HL-60 (cell line): ENCODE data around the gene CDC42BPA.

Source experiments
- DNase-seq, 2 experiments: peaks; one replicate each; pipeline ENCODE4 v3.0.0-alpha.2; 2010 to 2020; ENCODE audit warnings: low read depth in 1 of 2, low spot score in 1 of 2
- H3K27ac ChIP-seq: fragments of 250-450 bp; sonication (Bioruptor Pico); replicated peaks from 2 replicates; pipeline ENCODE4 v1.5.1; 2020; ENCODE audit warnings: mild to moderate bottlenecking, moderate library complexity
- H3K27me3 ChIP-seq: fragments of 250-450 bp; sonication (Bioruptor Pico); 2 replicates; pipeline ENCODE4 v1.5.1; 2021; ENCODE audit warnings: mild to moderate bottlenecking, moderate library complexity; ENCODE audit not compliant: insufficient read depth, poor library complexity, severe bottlenecking
- H3K4me3 ChIP-seq: replicated peaks from 2 replicates; pipeline ENCODE4 v1.5.1; 2011; ENCODE audit warnings: mild to moderate bottlenecking, control low read depth, low read length; ENCODE audit not compliant: insufficient read depth
- GABPA ChIP-seq: IDR thresholded peaks from 2 replicates; pipeline ENCODE4 v1.6.1; 2012; ENCODE audit warnings: low read depth
- POLR2AphosphoS5 ChIP-seq: IDR thresholded peaks from 2 replicates; pipeline ENCODE4 v1.6.1; 2012; ENCODE audit warnings: low read depth
- SPI1 ChIP-seq: IDR thresholded peaks from 2 replicates; pipeline ENCODE4 v1.6.1; 2012; ENCODE audit warnings: low read depth, mild to moderate bottlenecking, borderline replicate concordance
- TF ChIP-seq, protein P1 (sequence below): IDR thresholded peaks from one replicate; pipeline ENCODE4 v1.5.1; 2011; ENCODE audit warnings: low read length, control low read depth, inconsistent platforms; ENCODE audit not compliant: insufficient read depth
- TF ChIP-seq, protein P2 (sequence below): IDR thresholded peaks from 2 replicates; pipeline ENCODE4 v1.6.1; 2012; ENCODE audit warnings: low read depth; ENCODE audit not compliant: insufficient replicate concordance

CDC42BPA gene

DNA sequence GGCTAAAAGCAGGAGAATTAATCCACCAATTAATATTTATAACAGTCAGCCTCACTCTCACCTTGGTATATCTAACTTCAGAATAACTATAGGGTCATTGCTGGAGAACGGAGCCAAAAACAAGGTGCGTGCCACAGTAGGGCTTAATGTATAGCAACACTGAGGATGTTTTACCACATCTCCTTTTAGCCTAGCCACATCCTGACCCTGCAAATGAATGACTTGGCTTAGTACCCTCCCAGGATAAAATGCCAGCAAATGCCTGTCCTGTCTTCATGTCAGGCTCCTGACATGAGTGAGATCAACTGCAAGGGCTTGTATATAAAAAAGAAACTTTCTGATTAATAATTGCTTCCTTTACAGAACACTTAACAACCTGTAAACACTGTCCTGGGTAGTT is 2.7 kb upstream of the CDC42BPA start:
- H3K27ac ChIP-seq = 0 out of 2 replicates have a peak overlapping the region, but pooled peaks have one; percentile 18
- TF ChIP-seq, protein P1, sequence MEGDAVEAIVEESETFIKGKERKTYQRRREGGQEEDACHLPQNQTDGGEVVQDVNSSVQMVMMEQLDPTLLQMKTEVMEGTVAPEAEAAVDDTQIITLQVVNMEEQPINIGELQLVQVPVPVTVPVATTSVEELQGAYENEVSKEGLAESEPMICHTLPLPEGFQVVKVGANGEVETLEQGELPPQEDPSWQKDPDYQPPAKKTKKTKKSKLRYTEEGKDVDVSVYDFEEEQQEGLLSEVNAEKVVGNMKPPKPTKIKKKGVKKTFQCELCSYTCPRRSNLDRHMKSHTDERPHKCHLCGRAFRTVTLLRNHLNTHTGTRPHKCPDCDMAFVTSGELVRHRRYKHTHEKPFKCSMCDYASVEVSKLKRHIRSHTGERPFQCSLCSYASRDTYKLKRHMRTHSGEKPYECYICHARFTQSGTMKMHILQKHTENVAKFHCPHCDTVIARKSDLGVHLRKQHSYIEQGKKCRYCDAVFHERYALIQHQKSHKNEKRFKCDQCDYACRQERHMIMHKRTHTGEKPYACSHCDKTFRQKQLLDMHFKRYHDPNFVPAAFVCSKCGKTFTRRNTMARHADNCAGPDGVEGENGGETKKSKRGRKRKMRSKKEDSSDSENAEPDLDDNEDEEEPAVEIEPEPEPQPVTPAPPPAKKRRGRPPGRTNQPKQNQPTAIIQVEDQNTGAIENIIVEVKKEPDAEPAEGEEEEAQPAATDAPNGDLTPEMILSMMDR = no peak
- TF ChIP-seq, protein P2, sequence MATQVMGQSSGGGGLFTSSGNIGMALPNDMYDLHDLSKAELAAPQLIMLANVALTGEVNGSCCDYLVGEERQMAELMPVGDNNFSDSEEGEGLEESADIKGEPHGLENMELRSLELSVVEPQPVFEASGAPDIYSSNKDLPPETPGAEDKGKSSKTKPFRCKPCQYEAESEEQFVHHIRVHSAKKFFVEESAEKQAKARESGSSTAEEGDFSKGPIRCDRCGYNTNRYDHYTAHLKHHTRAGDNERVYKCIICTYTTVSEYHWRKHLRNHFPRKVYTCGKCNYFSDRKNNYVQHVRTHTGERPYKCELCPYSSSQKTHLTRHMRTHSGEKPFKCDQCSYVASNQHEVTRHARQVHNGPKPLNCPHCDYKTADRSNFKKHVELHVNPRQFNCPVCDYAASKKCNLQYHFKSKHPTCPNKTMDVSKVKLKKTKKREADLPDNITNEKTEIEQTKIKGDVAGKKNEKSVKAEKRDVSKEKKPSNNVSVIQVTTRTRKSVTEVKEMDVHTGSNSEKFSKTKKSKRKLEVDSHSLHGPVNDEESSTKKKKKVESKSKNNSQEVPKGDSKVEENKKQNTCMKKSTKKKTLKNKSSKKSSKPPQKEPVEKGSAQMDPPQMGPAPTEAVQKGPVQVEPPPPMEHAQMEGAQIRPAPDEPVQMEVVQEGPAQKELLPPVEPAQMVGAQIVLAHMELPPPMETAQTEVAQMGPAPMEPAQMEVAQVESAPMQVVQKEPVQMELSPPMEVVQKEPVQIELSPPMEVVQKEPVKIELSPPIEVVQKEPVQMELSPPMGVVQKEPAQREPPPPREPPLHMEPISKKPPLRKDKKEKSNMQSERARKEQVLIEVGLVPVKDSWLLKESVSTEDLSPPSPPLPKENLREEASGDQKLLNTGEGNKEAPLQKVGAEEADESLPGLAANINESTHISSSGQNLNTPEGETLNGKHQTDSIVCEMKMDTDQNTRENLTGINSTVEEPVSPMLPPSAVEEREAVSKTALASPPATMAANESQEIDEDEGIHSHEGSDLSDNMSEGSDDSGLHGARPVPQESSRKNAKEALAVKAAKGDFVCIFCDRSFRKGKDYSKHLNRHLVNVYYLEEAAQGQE = no peak
- TF ChIP-seq POLR2AphosphoS5 = no peak
- no peak; the same call in 1 of the 2 replicates for TF ChIP-seq SPI1
- no peak for TF ChIP-seq GABPA
- no peak overlapping the region for H3K4me3 ChIP-seq
- DNase-seq = peak in 1 of 2 experiments; percentile 19
- peaks cover 40% of the 10 kb centered on the region for H3K27me3 ChIP-seq

DNA sequence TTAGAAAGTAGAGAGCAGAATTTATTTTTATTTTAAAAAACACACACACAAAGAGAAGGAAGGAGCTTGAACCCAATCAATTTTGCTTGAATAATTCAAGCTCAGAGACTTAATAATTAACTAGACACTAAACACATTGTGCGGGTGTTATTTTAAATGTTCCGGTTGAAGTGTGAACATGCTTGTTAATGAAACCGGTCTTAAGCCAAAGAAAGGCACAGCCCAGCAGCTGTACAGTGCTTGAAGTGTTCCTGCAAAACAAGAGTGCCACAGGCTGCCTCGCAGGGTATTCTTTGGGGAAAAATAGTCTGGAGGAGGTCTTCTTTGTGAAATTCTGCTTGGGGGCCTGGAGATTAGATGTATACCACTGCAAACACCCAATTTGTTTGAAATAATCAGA is 2.2 kb upstream of the CDC42BPA start:
- H3K27me3 ChIP-seq = peaks cover 40% of the 10 kb centered on the region
- DNase-seq = no peak
- TF ChIP-seq POLR2AphosphoS5 (no peak), SPI1 (no peak), GABPA (no peak)
- TF ChIP-seq, protein P1 = no peak
- TF ChIP-seq, protein P2 = no peak
- H3K27ac ChIP-seq = no peak overlapping the region
- H3K4me3 ChIP-seq = no peak overlapping the region

DNA sequence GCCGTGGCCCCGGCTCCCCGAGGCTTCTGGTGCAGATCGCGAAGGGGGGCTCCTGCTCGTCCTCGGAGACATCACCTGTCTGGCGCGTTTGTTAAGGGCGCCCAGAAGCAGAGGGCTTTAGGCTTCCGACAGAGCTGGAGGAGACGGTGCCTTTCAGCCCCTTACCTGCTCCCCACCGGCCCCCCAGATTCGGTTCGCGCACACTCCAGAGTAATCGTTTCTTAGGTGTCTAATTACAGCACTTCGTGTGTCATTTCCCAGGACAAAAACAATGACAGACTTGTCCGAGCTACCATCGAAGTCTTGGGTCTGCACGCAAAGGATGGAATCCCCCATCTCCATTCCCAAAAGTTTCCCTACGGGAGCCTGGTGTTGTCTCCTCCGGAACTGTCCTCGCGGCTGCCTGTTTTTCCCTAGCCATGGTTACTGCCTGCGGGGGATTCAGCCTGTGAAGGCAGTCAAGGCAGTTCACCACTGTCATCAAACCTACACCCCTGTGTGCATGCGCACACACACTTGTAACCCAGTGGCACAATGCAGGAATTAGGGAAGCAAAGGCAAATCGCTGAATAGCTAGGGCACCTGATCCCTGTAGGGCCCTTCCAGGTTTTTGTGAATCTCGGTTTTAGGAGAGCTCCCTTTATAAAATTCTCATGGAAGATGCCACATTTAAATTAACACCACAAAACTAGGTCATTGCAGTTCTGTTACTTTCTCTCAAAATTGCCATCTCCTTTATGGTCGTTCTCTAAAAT is 738 bp upstream of the CDC42BPA start:
- DNase-seq = no peak
- no peak overlapping the region for H3K27ac ChIP-seq
- H3K4me3 ChIP-seq = no peak overlapping the region
- peaks cover 40% of the 10 kb centered on the region for H3K27me3 ChIP-seq
- TF ChIP-seq GABPA (no peak), SPI1 (no peak), POLR2AphosphoS5 (no peak)
- TF ChIP-seq, protein P1 = no peak
- TF ChIP-seq, protein P2 = no peak
